PC-3 (cell line): ENCODE data around the gene PHKB. TPM values are rescaled to one million over a fixed set of nuclear protein-coding genes. Genes with fewer than 3 reads are reported as not detected.

Experiments used
- ATAC-seq: fragments of 200-7000 bp; cut with Tn5 transposase; 2 replicates; pipeline ENCODE4 v1.9.1; 2020; ENCODE audit warnings: mild to moderate bottlenecking, moderate library complexity
- BruUV-seq: library from RNA; stranded (reverse); fragments of 400-500 nt; replicated peaks from 2 replicates; lab custom pipeline; 2021; lab: Mats Ljungman, UMichigan
- CTCF ChIA-PET: fragments of 300-600 bp; sonication (Branson Sonifier 250); formaldehyde crosslinking; loops from one replicate; lab custom pipeline; 2022; ENCODE audit warnings: antibody characterized with exemption; lab: Charles Lee
- POLR2A ChIA-PET: fragments of 300-600 bp; sonication (Branson Sonifier 250); formaldehyde crosslinking; loops from one replicate; lab custom pipeline; 2022; ENCODE audit warnings: antibody characterized with exemption; ENCODE audit not compliant: unreplicated experiment; lab: Charles Lee
- DNase-seq: peaks from one replicate; pipeline ENCODE4 v3.0.0-alpha.2; 2015
- H2AFZ ChIP-seq: fragments of 300-600 bp; sonication (generic); 2 replicates; pipeline ENCODE4 v1.6.0; 2016; ENCODE audit warnings: antibody characterized with exemption, low read length
- H3F3A ChIP-seq: fragments of 300-600 bp; sonication (generic); one replicate; pipeline ENCODE4 v1.6.0; 2017; ENCODE audit warnings: antibody characterized with exemption, low read length, control low read depth, mild to moderate bottlenecking; ENCODE audit not compliant: unreplicated experiment
- H3K27ac ChIP-seq: fragments of 300-600 bp; sonication (generic); 2 replicates; pipeline ENCODE4 v1.5.1; 2016; ENCODE audit warnings: mild to moderate bottlenecking, low read length
- H3K27me3 ChIP-seq: fragments of 300-600 bp; sonication (generic); 2 replicates; pipeline ENCODE4 v1.6.1; 2016; ENCODE audit warnings: low read length, mixed read lengths
- H3K36me3 ChIP-seq: fragments of 300-600 bp; sonication (generic); 2 replicates; pipeline ENCODE4 v1.6.1; 2016; ENCODE audit warnings: low read depth, mixed run types, low read length, mixed read lengths
- H3K4me1 ChIP-seq: fragments of 300-600 bp; sonication (generic); 2 replicates; pipeline ENCODE4 v1.5.1; 2016; ENCODE audit warnings: low read length; ENCODE audit not compliant: insufficient read depth
- H3K4me2 ChIP-seq: fragments of 300-600 bp; sonication (generic); 2 replicates; pipeline ENCODE4 v1.6.0; 2016; ENCODE audit warnings: low read length
- H3K4me3 ChIP-seq: fragments of 300-600 bp; sonication (generic); 2 replicates; pipeline ENCODE4 v1.5.1; 2016; ENCODE audit warnings: mild to moderate bottlenecking, low read length, mixed read lengths
- H3K79me2 ChIP-seq: fragments of 300-600 bp; sonication (generic); 2 replicates; pipeline ENCODE4 v1.6.1; 2017; ENCODE audit warnings: low read length, mixed read lengths
- H3K9ac ChIP-seq: fragments of 300-600 bp; sonication (generic); 2 replicates; pipeline ENCODE4 v1.6.0; 2016; ENCODE audit warnings: mild to moderate bottlenecking, low read length
- H3K9me2 ChIP-seq: fragments of 300-600 bp; sonication (generic); replicated peaks from 2 replicates; pipeline ENCODE4 v1.6.1; 2016; ENCODE audit warnings: mixed run types, low read length, mixed read lengths
- H3K9me3 ChIP-seq: fragments of 300-600 bp; sonication (generic); 2 replicates; pipeline ENCODE4 v1.6.1; 2016; ENCODE audit warnings: low read length, mixed read lengths
- H4K20me1 ChIP-seq: fragments of 300-600 bp; sonication (generic); 2 replicates; pipeline ENCODE4 v1.6.1; 2016; ENCODE audit warnings: low read length, mixed read lengths
- CTCF ChIP-seq: fragments of 300-600 bp; sonication (generic); conservative IDR thresholded peaks from 2 replicates; pipeline ENCODE4 v1.5.1; 2017; ENCODE audit warnings: antibody characterized with exemption, low read depth, mild to moderate bottlenecking, low read length
- EZH2 ChIP-seq: fragments of 300-600 bp; sonication (generic); IDR thresholded peaks from one replicate; pipeline ENCODE4 v1.6.1; 2017; ENCODE audit warnings: antibody characterized with exemption, mild to moderate bottlenecking, low read length; ENCODE audit not compliant: unreplicated experiment
- EZH2phosphoT487 ChIP-seq: fragments of 300-600 bp; sonication (generic); IDR thresholded peaks from 2 replicates; pipeline ENCODE4 v1.6.1; 2018; ENCODE audit warnings: mild to moderate bottlenecking, antibody characterized with exemption, low read length, borderline replicate concordance
- intact Hi-C: fragments of 100-400 bp; cut with micrococcal nuclease; formaldehyde crosslinking; loops from 2 replicates; pipeline ENCODE4 v1.9.0; 2023
- total RNA-seq: library from RNA; depleted of rRNA; stranded (reverse); fragments of >200 nt; gene quantifications from 2 replicates; pipeline ENCODE4 v1.2.3, GENCODE V29; 2014

Gene PHKB
- total RNA-seq, 1 experiment from 2014 or later = 31.8 TPM

- peaks cover 56% of the 10 kb centered on the region for H3K79me2 ChIP-seq
- peak overlapping the region; percentile 82 for H2AFZ ChIP-seq
- peak overlapping the region; percentile 92 for H3K4me2 ChIP-seq
- peak overlapping the region; percentile 87 for H3K9ac ChIP-seq
- BruUV-seq = TSS peak; percentile 36
- no peak for TF ChIP-seq EZH2
- no peak for TF ChIP-seq CTCF
- TF ChIP-seq EZH2phosphoT487 = no peak
- H3K27ac ChIP-seq = peak overlapping the region; percentile 94
- DNase-seq (peak; percentile 67), ATAC-seq (peak; percentile 60)
- no peaks in the 10 kb centered on the region for H3K27me3 ChIP-seq
- no peaks in the 10 kb centered on the region; the same call in 1 of the 2 replicates for H3K36me3 ChIP-seq
- H3K9me3 ChIP-seq = no peaks in the 10 kb centered on the region
- ChIA-PET POLR2A (no interaction called here), CTCF (no interaction called here)
- no peaks in the 10 kb centered on the region for H3K9me2 ChIP-seq
- no peaks in the 10 kb centered on the region for H4K20me1 ChIP-seq
- intact Hi-C loops = loop anchor here (5.0 to 10.0 kb wide), 2 partner anchors 203 to 319 kb away; partner anchors contain the start of gene NETO2
- peaks cover 21% of the 10 kb centered on the region for H3K4me1 ChIP-seq
- no peaks in the 10 kb centered on the region for H3F3A ChIP-seq
- peak overlapping the region; percentile 91 for H3K4me3 ChIP-seq
These were observed 601 bp downstream of the PHKB start for GRCh38 chr16:47461598-47462266.

GRCh38 chr16:47463771-47464624 lies 2.9 kb downstream of the PHKB start:
- no peaks in the 10 kb centered on the region for H3K9me2 ChIP-seq
- H2AFZ ChIP-seq = no peak overlapping the region
- no peaks in the 10 kb centered on the region for H3K9me3 ChIP-seq
- TF ChIP-seq EZH2phosphoT487 (no peak), EZH2 (no peak), CTCF (no peak)
- intact Hi-C loops = loop anchor here (5.0 to 10.0 kb wide), 2 partner anchors 201 to 322 kb away; partner anchors contain the start of gene NETO2
- ATAC-seq = no peak
- no peaks in the 10 kb centered on the region for H3K27me3 ChIP-seq
- H3K4me2 ChIP-seq = peak overlapping the region; percentile 92; the same call in 1 of the 2 replicates
- H3K36me3 ChIP-seq = no peaks in the 10 kb centered on the region; the same call in 1 of the 2 replicates
- H3K9ac ChIP-seq = no peak overlapping the region
- H4K20me1 ChIP-seq = no peaks in the 10 kb centered on the region
- peaks cover 66% of the 10 kb centered on the region for H3K79me2 ChIP-seq
- no peak for DNase-seq
- BruUV-seq = no TSS peak
- no peak overlapping the region for H3K27ac ChIP-seq
- H3K4me3 ChIP-seq = no peak overlapping the region
- H3K4me1 ChIP-seq = peaks cover 21% of the 10 kb centered on the region
- ChIA-PET CTCF (no interaction called here), POLR2A (no interaction called here)
- H3F3A ChIP-seq = no peaks in the 10 kb centered on the region
